K562 (cell line): Measurements from ENCODE around the gene RTCA. TPM values are rescaled to one million over a fixed set of nuclear protein-coding genes. Genes with fewer than 3 reads are reported as not detected.

ENCODE experiments used
- ATAC-seq: fragments of 200-7000 bp; cut with Tn5 transposase; 3 replicates; pipeline ENCODE4 v1.9.1; 2020; ENCODE audit warnings: moderate library complexity
- BruUV-seq: library from RNA; stranded (reverse); fragments of 400-500 nt; replicated peaks from 2 replicates; lab custom pipeline; 2021; lab: Mats Ljungman, UMichigan
- CTCF ChIA-PET: fragments of 300-600 bp; formaldehyde crosslinking; extraction: SDS; loops from one replicate; lab custom pipeline; 2021; ENCODE audit warnings: low intra/inter-chr PET ratio; lab: Yijun Ruan, JAX
- POLR2A ChIA-PET: fragments of 300-600, 350-650 bp; sonication (Branson Sonifier 250); formaldehyde crosslinking; extraction: SDS; loops from one replicate; lab custom pipeline; 2021; ENCODE audit warnings: antibody characterized with exemption, inconsistent platforms; lab: Yijun Ruan, JAX
- DNase-seq, 4 experiments: peaks; one replicate each; pipeline versions ENCODE4 v3.0.0 to v3.0.0-alpha.2; 2011 to 2018; ENCODE audit warnings: low spot score in 3 of 4, mixed read lengths in 3 of 4; ENCODE audit errors: extremely low read depth in 1 of 4
- FAIRE-seq: peaks from 2 replicates; lab custom pipeline; 2011; peaks lifted over from hg19 to GRCh38; lab: Jason Lieb, UNC
- H2AFZ ChIP-seq: 2 replicates; pipeline ENCODE4 v1.6.0; 2011; ENCODE audit warnings: low read depth, low read length, control low read depth, inconsistent platforms
- H3K27ac ChIP-seq: fragments of 200-600 bp; 3 replicates; pipeline ENCODE4 v1.8.0; 2011; ENCODE audit warnings: low read depth, mild to moderate bottlenecking, control low read depth, inconsistent platforms, low read length, moderate library complexity, mixed read lengths; ENCODE audit errors: extremely low read depth
- H3K27me3 ChIP-seq, 2 experiments: fragments of 300-600 bp in 1 of 2; 2 replicates in 1 of 2; 3 replicates in 1 of 2; pipeline versions ENCODE4 v1.6.0 to v1.8.0; 2011; ENCODE audit warnings: inconsistent platforms in 2 of 2, low read length in 2 of 2, mild to moderate bottlenecking in 1 of 2, mixed read lengths in 1 of 2, moderate library complexity in 1 of 2; ENCODE audit not compliant: control insufficient read depth in 2 of 2, insufficient read depth in 2 of 2
- H3K36me3 ChIP-seq: fragments of 300-600 bp; 3 replicates; pipeline ENCODE4 v1.8.0; 2011; ENCODE audit warnings: mild to moderate bottlenecking, low read length, inconsistent platforms; ENCODE audit not compliant: control insufficient read depth, insufficient read depth
- H3K4me1 ChIP-seq, 2 experiments: fragments of 200-600 bp in 1 of 2; replicated peaks in 1 of 2; 2 replicates in 1 of 2; 3 replicates in 1 of 2; pipeline versions ENCODE4 v1.5.1 to v1.8.0; 2011; ENCODE audit warnings: inconsistent platforms in 2 of 2, low read length in 2 of 2, mild to moderate bottlenecking in 1 of 2, mixed read lengths in 1 of 2, moderate library complexity in 1 of 2; ENCODE audit not compliant: control insufficient read depth in 2 of 2, insufficient read depth in 2 of 2
- H3K4me2 ChIP-seq: 2 replicates; pipeline ENCODE4 v1.6.1; 2011; ENCODE audit warnings: low read length, control low read depth, inconsistent platforms, mixed read lengths; ENCODE audit not compliant: insufficient read depth
- H3K4me3 ChIP-seq: fragments of 200-600 bp; sonication (generic), shearing (Covaris generic); 2 replicates; pipeline ENCODE4 v1.5.1; 2016; ENCODE audit warnings: control low read depth, inconsistent platforms
- H3K79me2 ChIP-seq: fragments of 200-600 bp; 3 replicates; pipeline ENCODE4 v1.8.0; 2011; ENCODE audit warnings: low read length, inconsistent platforms; ENCODE audit not compliant: control insufficient read depth, insufficient read depth
- H3K9ac ChIP-seq, 2 experiments: 2 replicates each; pipeline versions ENCODE4 v1.6.0 to v1.6.1; 2011; ENCODE audit warnings: low read depth in 2 of 2, low read length in 2 of 2, control low read depth in 1 of 2, inconsistent platforms in 1 of 2, mild to moderate bottlenecking in 1 of 2, mixed read lengths in 1 of 2; ENCODE audit not compliant: insufficient read depth in 1 of 2
- H3K9me1 ChIP-seq: one replicate; pipeline ENCODE4 v1.6.0; 2011; ENCODE audit warnings: inconsistent platforms, mild to moderate bottlenecking, low read length, moderate library complexity; ENCODE audit not compliant: control insufficient read depth, insufficient read depth
- H3K9me3 ChIP-seq: replicated peaks from 2 replicates; pipeline ENCODE4 v1.5.1; 2011; ENCODE audit warnings: low read depth, low read length, inconsistent platforms; ENCODE audit not compliant: control insufficient read depth, insufficient read depth
- H4K20me1 ChIP-seq: replicated peaks from 2 replicates; pipeline ENCODE4 v1.6.1; 2011; ENCODE audit warnings: low read length, inconsistent platforms, mixed read lengths; ENCODE audit not compliant: control insufficient read depth, insufficient read depth
- BCL6 ChIP-seq: fragments of 250-450 bp; sonication (Bioruptor Pico); IDR thresholded peaks from 2 replicates; pipeline ENCODE4 v1.4.0; 2020
- CAMTA2 ChIP-seq: fragments of 250-450 bp; sonication (Bioruptor Pico); conservative IDR thresholded peaks from 2 replicates; pipeline ENCODE4 v1.5.1; 2022
- CEBPG ChIP-seq, 3 experiments: fragments of 200-800 bp in 1 of 3; sonication (Bioruptor generic) in 1 of 3; sonication (generic) in 1 of 3; formaldehyde crosslinking in 1 of 3; IDR thresholded peaks in 2 of 3; conservative IDR thresholded peaks in 1 of 3; 2 replicates each; pipeline versions ENCODE4 v1.6.1 to v1.8.0; 2016 to 2022; ENCODE audit warnings: missing compliant biosample characterization in 2 of 3, missing genetic modification characterization in 2 of 3, mild to moderate bottlenecking in 1 of 3, missing genetic modification reagents in 1 of 3
- CHCHD3 ChIP-seq: fragments of 250-450 bp; sonication (Bioruptor Pico); IDR thresholded peaks from 2 replicates; pipeline ENCODE4 v2.1.2; 2022; ENCODE audit warnings: mild to moderate bottlenecking
- CTBP1 ChIP-seq: fragments of 450-650 bp; IDR thresholded peaks from 2 replicates; pipeline ENCODE4 v1.6.1; 2016; ENCODE audit warnings: borderline replicate concordance
- CTCF ChIP-seq, 3 experiments: IDR thresholded peaks in 2 of 3; conservative IDR thresholded peaks in 1 of 3; 2 replicates each; pipeline ENCODE4 v1.5.1; 2011 to 2012; ENCODE audit warnings: low read length in 3 of 3, mild to moderate bottlenecking in 3 of 3, control low read depth in 2 of 3, improper control_type of control experiment in 1 of 3, inconsistent platforms in 1 of 3, low read depth in 1 of 3, mixed read lengths in 1 of 3, moderate library complexity in 1 of 3; ENCODE audit not compliant: insufficient read depth in 2 of 3
- GABPB2 ChIP-seq: fragments of 250-450 bp; sonication (Bioruptor Pico); conservative IDR thresholded peaks from 2 replicates; pipeline ENCODE4 v1.5.1; 2021; ENCODE audit warnings: mild to moderate bottlenecking
- HEY1 ChIP-seq: fragments of 250-450 bp; sonication (Bioruptor Pico); IDR thresholded peaks from 2 replicates; pipeline ENCODE4 v1.5.0; 2020; ENCODE audit warnings: mild to moderate bottlenecking, moderate library complexity, borderline replicate concordance
- KDM2B ChIP-seq: fragments of 250-450 bp; sonication (Bioruptor Pico); IDR thresholded peaks from 2 replicates; pipeline ENCODE4 v1.8.0; 2021; ENCODE audit warnings: mild to moderate bottlenecking, moderate library complexity
- L3MBTL2 ChIP-seq: fragments of 450-650 bp; IDR thresholded peaks from 2 replicates; pipeline ENCODE4 v1.6.1; 2016; ENCODE audit warnings: mild to moderate bottlenecking, moderate library complexity
- LEF1 ChIP-seq: fragments of 450-650 bp; IDR thresholded peaks from 2 replicates; pipeline ENCODE4 v1.6.1; 2016; ENCODE audit warnings: mild to moderate bottlenecking
- SIX5 ChIP-seq, 2 experiments: IDR thresholded peaks; 2 replicates each; pipeline ENCODE4 v1.6.1; 2011; ENCODE audit warnings: low read length in 2 of 2, borderline replicate concordance in 1 of 2, low read depth in 1 of 2, mild to moderate bottlenecking in 1 of 2, moderate library complexity in 1 of 2; ENCODE audit not compliant: insufficient read depth in 1 of 2
- SPI1 ChIP-seq: IDR thresholded peaks from 2 replicates; pipeline ENCODE4 v1.6.1; 2011; ENCODE audit warnings: low read depth, low read length, control low read depth, borderline replicate concordance
- TARDBP ChIP-seq: fragments of 450-650 bp; IDR thresholded peaks from 2 replicates; pipeline ENCODE4 v1.6.1; 2016
- TFE3 ChIP-seq: fragments of 450-650 bp; formaldehyde crosslinking; IDR thresholded peaks from 2 replicates; pipeline ENCODE4 v1.4.0; 2020; ENCODE audit warnings: mild to moderate bottlenecking, mixed read lengths
- XRCC3 ChIP-seq: fragments of 450-650 bp; IDR thresholded peaks from 2 replicates; pipeline ENCODE4 v1.6.1; 2017; ENCODE audit warnings: mild to moderate bottlenecking, moderate library complexity
- ZBTB26 ChIP-seq: fragments of 450-650 bp; formaldehyde crosslinking; IDR thresholded peaks from 2 replicates; pipeline ENCODE4 v1.4.0; 2022; ENCODE audit warnings: missing genetic modification characterization
- ZNF124 ChIP-seq: sonication (generic); formaldehyde crosslinking; IDR thresholded peaks from 2 replicates; pipeline ENCODE4 v1.8.1; 2022; ENCODE audit warnings: missing genetic modification reagents
- ZNF274 ChIP-seq: IDR thresholded peaks from 2 replicates; pipeline ENCODE4 v1.6.1; 2011; ENCODE audit warnings: low read depth, mild to moderate bottlenecking, low read length, moderate library complexity, borderline replicate concordance
- ZNF444 ChIP-seq: fragments of 250-450 bp; sonication (Bioruptor Pico); IDR thresholded peaks from 2 replicates; pipeline ENCODE4 v1.4.0; 2020; ENCODE audit warnings: mild to moderate bottlenecking, moderate library complexity
- ZNF77 ChIP-seq: fragments of 250-450 bp; sonication (Bioruptor Pico); IDR thresholded peaks from 2 replicates; pipeline ENCODE4 v1.5.0; 2020
- WGBS: fragments of 100-300 bp; shearing (Covaris generic); methylation state at CpG from one replicate; pipeline ENCODE4 v1.1.6; 2016; ENCODE audit warnings: low coverage, mixed read lengths; ENCODE audit not compliant: insufficient coverage; ENCODE audit errors: missing lambda C conversion rate; 5-methylcytosine and 5-hydroxymethylcytosine counted together
- in situ Hi-C: fragments of 300-500 bp; cut with MboI; formaldehyde crosslinking; loops from 4 replicates; pipeline ENCODE4 v1.15.0; 2018; ENCODE audit warnings: inconsistent platforms, mixed read lengths
- intact Hi-C: fragments of 100-400 bp; cut with micrococcal nuclease; formaldehyde crosslinking; loops from 2 replicates; pipeline ENCODE4 v1.14.2; 2022
- polyA plus RNA-seq, 8 experiments: library from polyadenylated mRNA; depleted of rRNA in 4 of 8; stranded (reverse) in 5 of 8; unstranded in 3 of 8; fragments of >200 nt; fragmentation: Nextera tagmentation in 2 of 8; fragmentation: Illumina TruSeq in 1 of 8; extraction: Ambion mirVana in 2 of 8; extraction: Trizol in 1 of 8; gene quantifications; 2 replicates each; pipeline versions ENCODE4 v1.2.1 to v1.2.3, GENCODE V29; 2011 to 2014; ENCODE audit warnings: inconsistent platforms in 1 of 8, missing spikeins in 1 of 8
- total RNA-seq, 7 experiments: library from RNA; depleted of rRNA in 6 of 7; stranded (reverse); fragments of >200 nt in 6 of 7; fragmentation: Illumina TruSeq in 2 of 7; extraction: Trizol in 2 of 7; gene quantifications; 2 replicates each; pipeline versions ENCODE4 v1.2.1 to v1.2.3, GENCODE V29; 2011 to 2021; ENCODE audit warnings: low replicate concordance in 1 of 7

RTCA gene
- total and polyA plus RNA-seq, 9 of the 15 experiments (the other 6 are each of a cell fraction or from before 2014, with no cell fraction given), result 11.6 to 57.2 (median 43.2) TPM

- 11% methylated on average over 1 of the region's 1 CpG for WGBS
- H3K36me3 ChIP-seq, result no peaks in the 10 kb centered on the region
- no peak overlapping the region for H3K4me3 ChIP-seq
- H3K9me3 ChIP-seq, result no peaks in the 10 kb centered on the region
- DNase-seq, result no peak
- H3K79me2 ChIP-seq, result no peaks in the 10 kb centered on the region
- no peaks in the 10 kb centered on the region for H3K27me3 ChIP-seq
- H3K9ac ChIP-seq, result no peak overlapping the region
- in situ Hi-C loops, result no loop called here
- peak overlapping the region; percentile 62; the same call in 1 of the 2 replicates for H2AFZ ChIP-seq
- peak; percentile 11 for FAIRE-seq
- H3K27ac ChIP-seq, result no peak overlapping the region
- ATAC-seq, result peak; percentile 20
- BruUV-seq, result no TSS peak
- H3K4me1 ChIP-seq, result peaks cover 7 to 19% of the 10 kb centered on the region in 2 experiments
- POLR2A ChIA-PET, result interaction anchor here (0.6 kb wide), 1 partner anchor 485 kb away, joined by 3 read pairs; no protein-coding TSS in a partner anchor
- H3K4me2 ChIP-seq, result no peak overlapping the region
- CTCF ChIA-PET, result no interaction called here
- H3K9me1 ChIP-seq, result no peaks in the 10 kb centered on the region
- intact Hi-C loops, result no loop called here
- H4K20me1 ChIP-seq, result no peaks in the 10 kb centered on the region
- TF ChIP-seq CHCHD3 (CRISPR knock-in tag) (no peak), BCL6 (CRISPR knock-in tag) (no peak), L3MBTL2 (peak; percentile 37; the same call in 1 of the 2 replicates), TARDBP (no peak), CEBPG (CRISPR knock-in tag; IDR thresholded peaks at IDR 0.05) (0 out of 2 replicates have a peak, but pooled peaks have one; percentile 15), CEBPG (tag; conservative IDR thresholded peaks at IDR 0.05 in 1 of 2, IDR thresholded peaks at IDR 0.05 in 1 of 2) (peak in 1 of 2 experiments; percentile 47; a peak in 2 of 4 replicates), HEY1 (CRISPR knock-in tag) (no peak), KDM2B (CRISPR knock-in tag) (no peak), CAMTA2 (CRISPR knock-in tag) (no peak), CTBP1 (peak; percentile 20; the same call in 1 of the 2 replicates), ZBTB26 (CRISPR knock-in tag) (no peak), SPI1 (peak; percentile 93), SIX5 (IDR thresholded peaks at IDR 0.05; ENCODE audit: borderline replicate concordance in 1 of 2, insufficient read depth in 1 of 2, low read depth in 1 of 2, low read length in 2 of 2) (no peak), LEF1 (no peak), ZNF77 (CRISPR knock-in tag) (no peak), GABPB2 (no peak), CTCF (IDR thresholded peaks at IDR 0.05 in 2 of 3, conservative IDR thresholded peaks at IDR 0.05 in 1 of 3; ENCODE audit: insufficient read depth in 2 of 3, low read depth in 1 of 3, low read length in 3 of 3) (no peak), TFE3 (CRISPR knock-in tag) (no peak), ZNF124 (CRISPR knock-in tag) (no peak), XRCC3 (no peak), ZNF444 (CRISPR knock-in tag) (no peak), ZNF274 (no peak)
Measured at GRCh38 chr1:100328133-100328532, 62.1 kb downstream of the RTCA start.
